Measurements from ENCODE around the gene ARSB. TPM values are rescaled to one million over a fixed set of nuclear protein-coding genes. Genes with fewer than 3 reads are reported as not detected.

Gene ARSB
- total and polyA plus RNA-seq, 8 donors: 0.58 to 35.6 (median 7.6) TPM

- intact Hi-C loops (cut with DNase I; ENCODE audit: low total_unique reads): loop anchor here (5.0 kb wide), 1 partner anchor 439 kb away; no protein-coding TSS in a partner anchor
- H3K9me3 ChIP-seq: no peaks in the 10 kb centered on the region
- peaks cover 8 to 32% (median 18%) of the 10 kb centered on the region in 4 donors for H3K4me1 ChIP-seq
- TF ChIP-seq POLR2AphosphoS5 (IDR thresholded peaks at IDR 0.05) (no peak), POLR2A (IDR thresholded peaks at IDR 0.05) (no peak), CTCF (IDR thresholded peaks at IDR 0.05) (no peak), EP300 (IDR thresholded peaks at IDR 0.05) (no peak)
- no peak for DNase-seq
- no peaks in the 10 kb centered on the region for H3K36me3 ChIP-seq
- no peak overlapping the region for H3K27ac ChIP-seq
- 76 to 88% (median 83%) methylated on average over 1 of the region's 1 CpG for WGBS, 5 donors
- H3K4me3 ChIP-seq: no peak overlapping the region
- no peaks in the 10 kb centered on the region for H3K27me3 ChIP-seq
Observed at GRCh38 chr5:79023348-79023747, 38.2 kb upstream of the ARSB start.

- 71 to 87% (median 85%) methylated on average over 2 of the region's 2 CpGs for WGBS, 5 donors
Observed at GRCh38 chr5:79022771-79023170, 37.7 kb upstream of the ARSB start.

GRCh38 chr5:79021753-79022152 lies 36.6 kb upstream of the ARSB start:
- intact Hi-C loops (cut with DNase I; ENCODE audit: low total_unique reads): loop anchor here (5.0 kb wide), 1 partner anchor 441 kb away; no protein-coding TSS in a partner anchor
- Histone ChIP-seq H3K9me3 (no peaks in the 10 kb centered on the region), H3K27me3 (no peaks in the 10 kb centered on the region), H3K36me3 (no peaks in the 10 kb centered on the region), H3K4me1 (peaks cover 8 to 32% (median 18%) of the 10 kb centered on the region in 4 donors), H3K4me3 (no peak overlapping the region), H3K27ac (no peak overlapping the region)
- no peak for DNase-seq
- WGBS, 5 donors: 29 to 48% (median 33%) methylated on average over 4 of the region's 4 CpGs
- TF ChIP-seq POLR2AphosphoS5 (IDR thresholded peaks at IDR 0.05) (no peak), CTCF (IDR thresholded peaks at IDR 0.05) (no peak), EP300 (IDR thresholded peaks at IDR 0.05) (no peak), POLR2A (IDR thresholded peaks at IDR 0.05) (no peak)

More at GRCh38 chr5:79022771-79023170, 37.7 kb upstream of the ARSB start:
- no peak for DNase-seq
- H3K36me3 ChIP-seq: no peaks in the 10 kb centered on the region
- H3K27me3 ChIP-seq: no peaks in the 10 kb centered on the region
- H3K27ac ChIP-seq: no peak overlapping the region
- TF ChIP-seq POLR2AphosphoS5 (IDR thresholded peaks at IDR 0.05): no peak
- TF ChIP-seq EP300 (IDR thresholded peaks at IDR 0.05): no peak
- no peak for TF ChIP-seq POLR2A (IDR thresholded peaks at IDR 0.05)
- TF ChIP-seq CTCF (IDR thresholded peaks at IDR 0.05): no peak
- H3K4me3 ChIP-seq: no peak overlapping the region
- H3K9me3 ChIP-seq: no peaks in the 10 kb centered on the region
- intact Hi-C loops (cut with DNase I; ENCODE audit: low total_unique reads): loop anchor here (5.0 kb wide), 1 partner anchor 440 kb away; no protein-coding TSS in a partner anchor
- peaks cover 8 to 32% (median 18%) of the 10 kb centered on the region in 4 donors for H3K4me1 ChIP-seq

DNA sequence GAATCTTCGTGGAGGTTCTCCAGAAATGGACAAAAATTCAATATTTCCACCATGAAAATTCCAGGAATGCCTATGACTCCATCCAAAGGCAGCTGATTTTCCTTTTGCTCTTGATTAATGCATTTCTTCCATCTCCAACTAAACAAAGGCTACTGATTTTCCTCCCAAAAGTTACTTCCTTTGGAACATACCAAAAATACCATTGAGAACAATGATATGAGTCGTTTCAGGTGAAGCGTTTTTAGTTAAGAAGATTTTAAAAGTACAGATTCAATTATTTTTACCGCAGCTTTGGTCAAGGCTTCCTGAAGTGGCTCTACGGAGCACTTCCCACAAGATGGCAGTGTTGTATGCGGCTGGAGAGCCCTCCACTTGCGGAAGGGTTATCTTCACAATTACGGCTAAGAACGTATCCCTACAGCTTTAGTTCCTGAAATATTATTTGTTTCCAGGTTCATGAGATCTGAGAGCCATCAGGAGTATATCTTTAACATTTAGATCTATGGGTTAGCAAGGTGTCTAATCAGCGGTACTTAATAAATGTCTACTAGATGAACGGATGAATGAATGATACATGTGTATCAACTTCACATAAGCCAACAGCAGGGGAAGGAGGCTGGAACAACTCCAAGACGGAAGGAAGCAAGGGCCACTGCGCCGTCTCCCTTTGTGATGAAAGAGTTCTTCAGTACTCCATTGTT lies 35.9 kb upstream of the ARSB start:
- Histone ChIP-seq H3K4me1 (peaks cover 8 to 32% (median 18%) of the 10 kb centered on the region in 4 donors), H3K36me3 (no peaks in the 10 kb centered on the region), H3K27me3 (no peaks in the 10 kb centered on the region), H3K4me3 (no peak overlapping the region), H3K27ac (no peak overlapping the region), H3K9me3 (no peaks in the 10 kb centered on the region)
- WGBS, 5 donors: 10 to 16% (median 11%) methylated on average over 14 of the region's 14 CpGs
- intact Hi-C loops (cut with DNase I; ENCODE audit: low total_unique reads): loop anchor here (5.0 kb wide), 1 partner anchor 441 kb away; no protein-coding TSS in a partner anchor
- DNase-seq: peak; percentile 60 to 87
- TF ChIP-seq CTCF (IDR thresholded peaks at IDR 0.05) (peak in 5 of 7 experiments; percentile 53 to 74 (median 72)), POLR2A (IDR thresholded peaks at IDR 0.05) (no peak)
